ENCODE measurements around the gene LRRC32. TPM values are rescaled to one million over a fixed set of nuclear protein-coding genes. Genes with fewer than 3 reads are reported as not detected.

LRRC32 gene
- total RNA-seq, 1 donor from 2014 or later, result 43.2 TPM

DNA sequence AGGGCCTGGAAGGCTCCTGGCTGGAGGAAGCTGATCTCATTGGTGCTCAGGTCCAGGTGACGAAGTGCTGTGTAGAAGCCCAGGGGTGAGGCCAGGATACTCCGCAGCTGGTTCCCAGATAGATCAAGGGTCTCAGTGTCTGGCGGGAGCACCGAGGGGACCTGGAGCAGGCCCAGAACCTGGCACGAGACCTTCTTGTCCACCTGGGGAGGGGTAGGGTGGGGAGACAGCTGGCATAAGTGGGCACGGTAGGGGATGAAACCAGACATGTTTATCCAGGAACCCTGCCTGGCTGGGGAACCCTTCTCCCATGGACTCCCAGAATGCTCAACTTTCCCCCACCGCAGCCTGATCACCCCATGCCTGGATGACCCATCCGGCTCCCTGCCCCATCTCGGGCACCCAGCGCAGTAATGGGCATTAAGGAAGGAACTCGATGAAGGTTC, 9.2 kb downstream of the LRRC32 start:
- no peaks in the 10 kb centered on the region for H3K9me3 Mint-ChIP-seq
- no peak for DNase-seq (ENCODE audit: low spot score in 2 of 2, unreplicated experiment in 2 of 2)
- no peaks in the 10 kb centered on the region for H3K27me3 Mint-ChIP-seq (ENCODE audit: low read depth)
- peaks cover 3% of the 10 kb centered on the region for H3K36me3 Mint-ChIP-seq
- peaks cover 8% of the 10 kb centered on the region for H3K4me1 Mint-ChIP-seq
- H3K4me3 Mint-ChIP-seq, result no peak overlapping the region
- H3K27ac Mint-ChIP-seq, result no peak overlapping the region
- TF ChIP-seq, protein P1, sequence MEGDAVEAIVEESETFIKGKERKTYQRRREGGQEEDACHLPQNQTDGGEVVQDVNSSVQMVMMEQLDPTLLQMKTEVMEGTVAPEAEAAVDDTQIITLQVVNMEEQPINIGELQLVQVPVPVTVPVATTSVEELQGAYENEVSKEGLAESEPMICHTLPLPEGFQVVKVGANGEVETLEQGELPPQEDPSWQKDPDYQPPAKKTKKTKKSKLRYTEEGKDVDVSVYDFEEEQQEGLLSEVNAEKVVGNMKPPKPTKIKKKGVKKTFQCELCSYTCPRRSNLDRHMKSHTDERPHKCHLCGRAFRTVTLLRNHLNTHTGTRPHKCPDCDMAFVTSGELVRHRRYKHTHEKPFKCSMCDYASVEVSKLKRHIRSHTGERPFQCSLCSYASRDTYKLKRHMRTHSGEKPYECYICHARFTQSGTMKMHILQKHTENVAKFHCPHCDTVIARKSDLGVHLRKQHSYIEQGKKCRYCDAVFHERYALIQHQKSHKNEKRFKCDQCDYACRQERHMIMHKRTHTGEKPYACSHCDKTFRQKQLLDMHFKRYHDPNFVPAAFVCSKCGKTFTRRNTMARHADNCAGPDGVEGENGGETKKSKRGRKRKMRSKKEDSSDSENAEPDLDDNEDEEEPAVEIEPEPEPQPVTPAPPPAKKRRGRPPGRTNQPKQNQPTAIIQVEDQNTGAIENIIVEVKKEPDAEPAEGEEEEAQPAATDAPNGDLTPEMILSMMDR (IDR thresholded peaks at IDR 0.05; ENCODE audit: unreplicated experiment), result no peak

DNA sequence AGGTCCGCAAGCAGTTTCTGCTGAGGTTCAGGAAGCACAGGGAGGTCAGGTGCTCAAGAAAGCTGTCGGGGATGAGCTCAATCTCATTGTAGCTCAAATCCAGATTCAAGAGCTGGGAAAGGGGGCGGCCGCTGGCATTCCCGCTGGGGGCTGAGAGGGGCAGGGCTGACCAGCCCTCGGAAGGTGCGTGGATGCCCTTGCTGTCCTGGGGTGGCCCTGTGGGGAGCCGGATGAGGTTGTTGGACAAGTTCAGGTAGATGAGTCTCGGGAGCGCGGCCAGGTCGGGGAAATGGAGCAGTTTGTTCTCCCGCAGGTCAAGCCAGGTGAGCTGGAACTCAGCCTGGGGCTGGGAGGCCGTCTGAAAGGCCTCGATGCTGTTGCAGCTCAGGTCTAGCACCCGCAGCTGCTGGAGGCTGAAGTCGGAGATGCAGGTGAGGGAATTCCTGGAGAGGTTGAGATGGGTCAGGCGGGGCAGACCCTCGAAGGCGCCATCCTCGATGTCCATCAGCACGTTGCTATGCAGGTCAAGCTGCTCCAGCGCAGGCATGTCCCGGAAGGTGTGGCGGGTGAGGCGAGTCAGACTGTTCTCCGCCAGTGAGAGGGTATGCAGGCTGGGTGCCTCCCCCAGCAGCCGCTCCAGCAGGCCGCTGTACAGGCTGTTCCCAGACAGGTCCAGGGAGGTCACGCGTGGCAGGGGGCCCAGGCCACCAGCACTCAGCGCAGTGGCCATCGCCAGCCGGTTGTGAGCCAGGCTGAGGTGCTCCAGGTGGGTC, 9.8 kb downstream of the LRRC32 start:
- Mint-ChIP-seq H3K4me1 (peaks cover 9% of the 10 kb centered on the region), H3K27ac (no peak overlapping the region), H3K9me3 (no peaks in the 10 kb centered on the region), H3K4me3 (no peak overlapping the region), H3K36me3 (peaks cover 3% of the 10 kb centered on the region), H3K27me3 (ENCODE audit: low read depth) (no peaks in the 10 kb centered on the region)
- TF ChIP-seq, protein P1 (IDR thresholded peaks at IDR 0.05; ENCODE audit: unreplicated experiment), result no peak
- no peak for DNase-seq (ENCODE audit: low spot score in 2 of 2, unreplicated experiment in 2 of 2)

DNA sequence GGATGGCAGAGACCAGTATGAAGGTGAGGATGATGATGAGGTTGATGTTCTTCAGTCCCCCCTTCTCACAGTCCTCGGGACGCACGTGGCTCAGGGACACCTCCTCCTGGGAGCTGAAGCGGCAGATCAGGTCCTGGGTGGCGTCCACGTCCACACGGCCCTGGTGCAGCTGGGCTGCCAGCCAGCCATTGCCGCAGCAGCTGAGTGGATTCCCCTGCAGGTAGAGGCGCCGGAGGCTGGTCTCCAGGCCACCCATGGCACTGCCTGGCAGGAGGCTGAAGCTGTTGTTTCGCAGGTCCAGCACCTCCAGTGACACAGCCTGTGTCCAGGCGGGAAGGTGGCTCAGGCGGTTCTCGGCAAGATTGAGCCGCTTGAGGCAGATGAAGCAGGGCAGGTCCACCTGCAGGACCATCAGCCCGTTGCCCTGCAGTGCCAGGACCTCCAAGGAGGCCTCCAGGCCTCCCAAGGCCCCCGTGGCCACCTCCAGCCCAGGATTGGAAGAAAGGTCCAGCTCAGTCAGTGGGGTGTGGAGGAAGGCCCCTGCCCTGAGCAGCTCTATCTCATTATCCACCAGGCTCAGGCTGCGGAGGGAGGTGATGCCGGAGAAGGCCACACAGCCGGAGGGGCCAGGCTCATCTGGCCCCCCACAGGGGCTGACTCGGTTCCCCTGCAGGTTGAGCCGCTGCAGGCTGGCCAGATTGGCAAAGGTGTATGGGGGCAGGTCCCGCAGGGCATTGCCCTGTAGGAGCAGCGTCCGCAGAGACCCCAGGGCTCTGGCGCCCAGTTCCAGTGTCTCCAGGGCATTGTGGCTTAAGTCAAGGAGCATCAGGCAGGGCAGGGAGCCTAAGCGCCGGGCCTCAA, 10.6 kb downstream of the LRRC32 start:
- Mint-ChIP-seq H3K36me3 (peaks cover 3% of the 10 kb centered on the region), H3K4me1 (peaks cover 12% of the 10 kb centered on the region), H3K27me3 (ENCODE audit: low read depth) (no peaks in the 10 kb centered on the region), H3K9me3 (no peaks in the 10 kb centered on the region), H3K27ac (no peak overlapping the region), H3K4me3 (no peak overlapping the region)
- TF ChIP-seq, protein P1 (IDR thresholded peaks at IDR 0.05; ENCODE audit: unreplicated experiment), result no peak
- DNase-seq (ENCODE audit: low spot score in 2 of 2, unreplicated experiment in 2 of 2), result no peak

DNA sequence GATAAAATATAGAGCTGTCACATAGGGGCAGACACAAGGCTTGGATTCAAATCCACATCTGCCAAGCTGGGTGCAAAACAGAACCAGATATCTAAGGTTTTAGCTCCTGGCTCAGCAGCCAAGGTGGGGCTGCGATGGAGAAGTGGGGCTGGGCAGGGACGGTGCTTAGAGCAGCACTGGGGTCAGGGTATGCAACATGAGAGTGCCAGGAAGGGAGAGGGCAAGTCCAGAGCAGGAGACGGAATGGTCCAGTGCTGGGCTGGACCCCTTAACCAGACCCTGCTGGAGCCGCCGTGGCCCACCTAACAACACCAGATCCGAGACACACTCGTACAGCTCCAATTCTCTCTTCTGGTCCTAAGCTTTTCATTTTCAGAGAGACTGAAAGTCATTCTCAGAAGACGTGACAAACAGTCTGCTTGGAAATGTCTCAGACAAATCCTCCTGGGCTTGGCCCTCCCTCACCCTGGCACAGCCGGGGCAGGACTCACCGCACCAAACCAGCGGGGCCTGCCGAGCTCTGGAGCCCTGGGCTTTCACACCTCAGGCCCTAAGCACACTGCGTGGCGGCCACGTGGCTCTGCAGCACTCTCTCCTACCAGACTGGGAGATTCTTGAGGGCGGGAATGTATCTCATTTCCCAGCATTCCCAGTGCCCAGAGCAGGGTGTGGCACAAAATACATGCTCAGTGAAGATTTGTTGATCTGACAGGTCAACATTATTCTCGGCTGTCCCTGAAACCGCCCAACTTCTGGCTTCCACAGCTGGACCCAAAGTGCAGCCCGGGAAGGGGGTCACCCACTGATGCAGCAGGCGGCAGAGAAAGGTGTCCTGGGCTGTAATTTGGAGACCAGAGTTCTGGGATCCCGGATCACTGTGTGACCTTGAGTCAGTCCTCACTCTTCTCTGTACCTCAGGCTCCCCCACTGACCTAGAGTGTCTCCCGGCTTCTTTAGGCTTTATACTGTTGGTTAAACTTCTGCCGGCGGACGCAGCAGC, 11.6 kb downstream of the LRRC32 start:
- H3K27me3 Mint-ChIP-seq (ENCODE audit: low read depth), result no peaks in the 10 kb centered on the region
- no peak for DNase-seq (ENCODE audit: low spot score in 2 of 2, unreplicated experiment in 2 of 2)
- no peak overlapping the region for H3K4me3 Mint-ChIP-seq
- no peak overlapping the region for H3K27ac Mint-ChIP-seq
- H3K9me3 Mint-ChIP-seq, result no peaks in the 10 kb centered on the region
- peaks cover 19% of the 10 kb centered on the region for H3K4me1 Mint-ChIP-seq
- TF ChIP-seq, protein P1 (IDR thresholded peaks at IDR 0.05; ENCODE audit: unreplicated experiment), result no peak
- peaks cover 3% of the 10 kb centered on the region for H3K36me3 Mint-ChIP-seq

DNA sequence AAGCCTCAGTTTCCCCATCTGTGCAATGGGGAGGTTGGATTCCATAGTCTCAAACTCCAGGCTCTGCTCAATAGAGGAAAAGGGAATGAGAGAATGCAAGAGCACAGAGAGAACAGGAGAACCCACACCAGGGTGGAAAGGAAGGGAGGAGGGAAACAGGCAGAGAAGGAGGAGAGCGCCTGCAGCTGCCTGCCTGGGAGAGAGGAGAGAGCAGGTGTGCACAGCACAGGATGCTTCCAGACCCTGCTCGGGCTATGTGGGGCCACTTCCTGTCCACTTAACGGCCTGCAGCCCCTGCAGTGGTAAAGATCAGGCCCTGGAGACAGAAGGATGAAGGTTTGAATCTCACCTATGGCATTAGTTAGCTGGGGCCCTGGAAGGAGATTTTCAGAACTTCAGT, 12.3 kb downstream of the LRRC32 start:
- Mint-ChIP-seq H3K4me1 (peaks cover 27% of the 10 kb centered on the region), H3K36me3 (no peaks in the 10 kb centered on the region), H3K27me3 (ENCODE audit: low read depth) (no peaks in the 10 kb centered on the region), H3K4me3 (no peak overlapping the region), H3K9me3 (no peaks in the 10 kb centered on the region), H3K27ac (no peak overlapping the region)
- TF ChIP-seq, protein P1 (IDR thresholded peaks at IDR 0.05; ENCODE audit: unreplicated experiment), result no peak
- no peak for DNase-seq (ENCODE audit: low spot score in 2 of 2, unreplicated experiment in 2 of 2)

Measured in mesothelial cell of epicardium (in vitro differentiated cells).